Stomach (tissue), 9 donors: ENCODE measurements around the gene USP4. TPM values are rescaled to one million over a fixed set of nuclear protein-coding genes. Genes with fewer than 3 reads are reported as not detected.
"Not testable (repeated sequence)": the region's sequence is repeated elsewhere in the genome, so short reads cannot be mapped to it uniquely, and the experiment has no call there.

Experiments used
- DNase-seq, 2 donors: peaks; one replicate each; pipeline versions ENCODE4 v3.0.0 to v3.0.0-alpha.2; 2013 to 2019
- H3K27ac ChIP-seq, 5 donors: fragments of 200-600 bp in 4 of 5; sonication (generic) in 4 of 5; one replicate each; pipeline ENCODE4 v1.5.1; 2013 to 2019; ENCODE audit warnings: mild to moderate bottlenecking in 1 of 5, moderate library complexity in 1 of 5
- H3K27me3 ChIP-seq, 3 donors: fragments of 200-600 bp; sonication (generic); one replicate each; pipeline ENCODE4 v1.5.1; 2017 to 2019; ENCODE audit warnings: mixed run types in 1 of 3
- H3K36me3 ChIP-seq, 4 donors: fragments of 200-600 bp; sonication (generic); 1 replicate in 3 of 4; 2 replicates in 1 of 4; pipeline ENCODE4 v1.5.1; 2016 to 2019
- H3K4me1 ChIP-seq, 4 donors: fragments of 200-600 bp; sonication (generic); one replicate each; pipeline ENCODE4 v1.5.1; 2016 to 2019
- H3K4me3 ChIP-seq, 4 donors: fragments of 200-600 bp; sonication (generic) in 3 of 4; one replicate each; pipeline ENCODE4 v1.5.1; 2016 to 2019; ENCODE audit warnings: mild to moderate bottlenecking in 1 of 4
- H3K9me3 ChIP-seq, 4 donors: fragments of 200-600 bp; sonication (generic); one replicate each; pipeline ENCODE4 v1.5.1; 2016 to 2019
- CTCF ChIP-seq, 7 experiments: fragments of 450-650 bp in 4 of 7; fragments of 200-600 bp in 3 of 7; sonication (generic) in 3 of 7; IDR thresholded peaks; one replicate each; pipeline ENCODE4 v1.5.1; 2016 to 2019; ENCODE audit warnings: antibody characterized with exemption in 7 of 7, control low read depth in 2 of 7, mild to moderate bottlenecking in 1 of 7
- EP300 ChIP-seq: sonication (generic); formaldehyde crosslinking; IDR thresholded peaks from one replicate; pipeline ENCODE4 v1.6.1; 2017; ENCODE audit warnings: antibody characterized with exemption
- POLR2A ChIP-seq, 4 donors: fragments of 450-650 bp; IDR thresholded peaks; one replicate each; pipeline ENCODE4 v1.6.1; 2016; ENCODE audit warnings: antibody characterized with exemption in 4 of 4, control low read depth in 2 of 4, mild to moderate bottlenecking in 1 of 4, moderate library complexity in 1 of 4
- POLR2AphosphoS5 ChIP-seq, 3 donors: sonication (generic); formaldehyde crosslinking; IDR thresholded peaks; one replicate each; pipeline ENCODE4 v1.6.1; 2016; ENCODE audit warnings: antibody characterized with exemption in 3 of 3
- WGBS, 5 donors: extraction: QIAGEN DNeasy Blood & Tissue Kit in 3 of 5; methylation state at CpG; one replicate each; pipeline versions ENCODE4 v1.1.5 to v1.1.7; 2013 to 2018; 5-methylcytosine and 5-hydroxymethylcytosine counted together
- intact Hi-C: fragments of 100-400 bp; cut with DNase I; formaldehyde crosslinking; loops from one replicate; pipeline ENCODE4 v1.15.1; 2023; ENCODE audit warnings: low total_unique reads
- polyA plus RNA-seq, 3 donors: library from polyadenylated mRNA; stranded (reverse); fragments of 200-250 nt; gene quantifications; one replicate each; pipeline ENCODE4 v1.2.3, GENCODE V29; 2013
- total RNA-seq, 5 donors: library from RNA; depleted of rRNA; stranded (reverse); fragments of >200 nt; gene quantifications; one replicate each; pipeline versions ENCODE4 v1.1.0 to v1.2.3, GENCODE V29; 2014 to 2016
- donor health status: healthy with polysubstance abuse.
- donor health status: Bipolar disorder and iron deficiency.
- donor health status: healthy.

The USP4 gene
- total and polyA plus RNA-seq, 8 donors, result 21.9 to 123 (median 24.5) TPM

GRCh38 chr3:49333916-49334633 is 5.8 kb downstream of the USP4 start:
- TF ChIP-seq POLR2AphosphoS5 (IDR thresholded peaks at IDR 0.05), result no peak
- no peak for TF ChIP-seq CTCF (IDR thresholded peaks at IDR 0.05)
- no peak for TF ChIP-seq POLR2A (IDR thresholded peaks at IDR 0.05)
- no peak overlapping the region for H3K4me3 ChIP-seq
- peaks cover 45 to 86% (median 82%) of the 10 kb centered on the region in 4 donors for H3K36me3 ChIP-seq
- intact Hi-C loops, result no loop called here
- 72 to 92% (median 90%) methylated on average over 5 of the region's 5 CpGs for WGBS, 5 donors
- no peaks in the 10 kb centered on the region for H3K9me3 ChIP-seq
- DNase-seq, result no peak
- peak overlapping the region in 1 of 5 donors; percentile 32 for H3K27ac ChIP-seq
- H3K4me1 ChIP-seq, result peaks cover 6 to 49% (median 28%) of the 10 kb centered on the region in 4 donors
- no peaks in the 10 kb centered on the region for H3K27me3 ChIP-seq

- no peak for DNase-seq
- peaks cover 49 to 96% (median 92%) of the 10 kb centered on the region in 4 donors for H3K36me3 ChIP-seq
- 76 to 84% (median 77%) methylated on average over 3 of the region's 3 CpGs for WGBS, 5 donors
- TF ChIP-seq POLR2A (IDR thresholded peaks at IDR 0.05), result no peak
- intact Hi-C loops, result no loop called here
- no peaks in the 10 kb centered on the region for H3K27me3 ChIP-seq
- H3K4me3 ChIP-seq, result no peak overlapping the region
- H3K4me1 ChIP-seq, result peaks cover 0 to 39% (median 18%) of the 10 kb centered on the region in 4 donors
- H3K27ac ChIP-seq, result peak overlapping the region in 1 of 5 donors; percentile 49
- H3K9me3 ChIP-seq, result no peaks in the 10 kb centered on the region
These were observed 6.8 kb downstream of the USP4 start for GRCh38 chr3:49333091-49333490.

GRCh38 chr3:49329186-49329585 is 10.7 kb downstream of the USP4 start:
- no peak for DNase-seq
- TF ChIP-seq CTCF (IDR thresholded peaks at IDR 0.05) (no peak), POLR2AphosphoS5 (IDR thresholded peaks at IDR 0.05) (no peak), POLR2A (IDR thresholded peaks at IDR 0.05) (no peak), EP300 (no peak)
- H3K27ac ChIP-seq, result no peak overlapping the region
- intact Hi-C loops, result no loop called here
- no peaks in the 10 kb centered on the region for H3K9me3 ChIP-seq
- no peaks in the 10 kb centered on the region for H3K27me3 ChIP-seq
- no peak overlapping the region for H3K4me3 ChIP-seq
- peaks cover 0 to 17% (median 7%) of the 10 kb centered on the region in 4 donors for H3K4me1 ChIP-seq
- WGBS, 5 donors, result 87 to 93% (median 90%) methylated on average over 4 of the region's 4 CpGs
- peaks cover 73 to 100% (median 100%) of the 10 kb centered on the region in 4 donors for H3K36me3 ChIP-seq

- H3K4me3 ChIP-seq, H3K4me1 ChIP-seq, DNase-seq, H3K27ac ChIP-seq, intact Hi-C loops, H3K9me3 ChIP-seq, H3K27me3 ChIP-seq: not testable (repeated sequence)
- peaks cover 75 to 100% (median 100%) of the 10 kb centered on the region in 4 donors for H3K36me3 ChIP-seq
- WGBS, 5 donors, result 78 to 86% (median 84%) methylated on average over 2 of the region's 2 CpGs
These were observed 11.5 kb downstream of the USP4 start for GRCh38 chr3:49328350-49328749.

GRCh38 chr3:49327485-49327884 is 12.4 kb downstream of the USP4 start:
- WGBS, 5 donors, result 73 to 82% (median 78%) methylated on average over 7 of the region's 7 CpGs
- no peak overlapping the region for H3K4me3 ChIP-seq
- TF ChIP-seq EP300, result no peak
- TF ChIP-seq POLR2A (IDR thresholded peaks at IDR 0.05), result no peak
- TF ChIP-seq POLR2AphosphoS5 (IDR thresholded peaks at IDR 0.05), result no peak
- no peak for TF ChIP-seq CTCF (IDR thresholded peaks at IDR 0.05)
- intact Hi-C loops, result no loop called here
- H3K4me1 ChIP-seq, result peaks cover 0 to 1% (median 0%) of the 10 kb centered on the region in 4 donors
- peaks cover 83 to 100% (median 100%) of the 10 kb centered on the region in 4 donors for H3K36me3 ChIP-seq
- H3K27ac ChIP-seq, result no peak overlapping the region
- no peaks in the 10 kb centered on the region for H3K27me3 ChIP-seq
- no peak for DNase-seq
- no peaks in the 10 kb centered on the region for H3K9me3 ChIP-seq
